ENCODE measurements around the gene LCLAT1.

The LCLAT1 gene

GRCh38 chr2:30680121-30680520, 233.1 kb downstream of the LCLAT1 start:
- no peak for DNase-seq

GRCh38 chr2:30681022-30681421, 234.0 kb downstream of the LCLAT1 start:
- DNase-seq, result no peak

- DNase-seq, result no peak
These were observed 236.3 kb downstream of the LCLAT1 start for GRCh38 chr2:30683236-30683956.

- DNase-seq, result no peak
These were observed 237.0 kb downstream of the LCLAT1 start for GRCh38 chr2:30684026-30684425.

GRCh38 chr2:30684516-30684915, 237.5 kb downstream of the LCLAT1 start:
- no peak for DNase-seq

- no peak for DNase-seq
These were observed 237.9 kb downstream of the LCLAT1 start for GRCh38 chr2:30684996-30685395.

- no peak for DNase-seq
These were observed 239.0 kb downstream of the LCLAT1 start for GRCh38 chr2:30686000-30686399.

- no peak for DNase-seq
These were observed 239.6 kb downstream of the LCLAT1 start for GRCh38 chr2:30686669-30687068.

GRCh38 chr2:30688956-30689401, 241.9 kb downstream of the LCLAT1 start:
- no peak for DNase-seq

- DNase-seq, result no peak
These were observed 242.6 kb downstream of the LCLAT1 start for GRCh38 chr2:30689496-30690125.

- DNase-seq, result no peak
These were observed 243.1 kb downstream of the LCLAT1 start for GRCh38 chr2:30690126-30690561.

- DNase-seq, result no peak
These were observed 244.3 kb downstream of the LCLAT1 start for GRCh38 chr2:30691091-30691947.

GRCh38 chr2:30691948-30692828, 245.1 kb downstream of the LCLAT1 start:
- no peak for DNase-seq

- DNase-seq, result no peak
These were observed 245.8 kb downstream of the LCLAT1 start for GRCh38 chr2:30692829-30693275.
